B cell (primary cell): ENCODE measurements around the gene ARHGAP6.

Source experiments
- EZH2 ChIP-seq: IDR thresholded peaks from 2 replicates; pipeline ENCODE4 v1.6.1; 2012; ENCODE audit warnings: borderline replicate concordance, low read depth, mild to moderate bottlenecking, moderate library complexity, low read length; ENCODE audit not compliant: insufficient read depth, poor library complexity, severe bottlenecking
- TF ChIP-seq, protein P1 (sequence below): fragments of 200-600 bp; IDR thresholded peaks from one replicate; pipeline ENCODE4 v1.8.0; 2022; ENCODE audit warnings: antibody characterized with exemption, mild to moderate bottlenecking

DNA sequence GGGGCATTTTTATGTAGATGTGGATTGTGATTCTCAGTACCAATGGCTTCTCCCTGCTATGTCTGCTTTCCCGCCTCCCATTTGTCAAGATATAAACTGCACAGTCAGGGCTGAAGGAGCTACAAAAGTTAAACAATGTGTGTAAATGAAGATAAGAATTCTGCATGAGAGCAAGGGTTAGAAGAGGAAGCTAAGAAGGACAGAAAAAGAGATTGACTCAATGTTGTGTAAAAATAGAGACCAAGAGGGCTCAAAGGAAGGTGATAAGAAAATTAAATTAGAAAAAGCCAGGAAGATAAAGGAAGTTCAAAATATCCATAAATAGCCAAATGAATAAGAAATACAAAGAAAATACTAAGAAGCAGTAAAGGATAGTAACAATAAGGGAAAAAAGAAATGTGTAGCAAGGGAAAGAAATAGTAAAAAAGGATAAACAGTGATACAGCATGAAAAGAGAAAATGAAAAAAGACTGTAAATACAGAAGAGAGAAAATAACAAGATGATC, 290.1 kb downstream of the ARHGAP6 start:
- TF ChIP-seq, protein P1, sequence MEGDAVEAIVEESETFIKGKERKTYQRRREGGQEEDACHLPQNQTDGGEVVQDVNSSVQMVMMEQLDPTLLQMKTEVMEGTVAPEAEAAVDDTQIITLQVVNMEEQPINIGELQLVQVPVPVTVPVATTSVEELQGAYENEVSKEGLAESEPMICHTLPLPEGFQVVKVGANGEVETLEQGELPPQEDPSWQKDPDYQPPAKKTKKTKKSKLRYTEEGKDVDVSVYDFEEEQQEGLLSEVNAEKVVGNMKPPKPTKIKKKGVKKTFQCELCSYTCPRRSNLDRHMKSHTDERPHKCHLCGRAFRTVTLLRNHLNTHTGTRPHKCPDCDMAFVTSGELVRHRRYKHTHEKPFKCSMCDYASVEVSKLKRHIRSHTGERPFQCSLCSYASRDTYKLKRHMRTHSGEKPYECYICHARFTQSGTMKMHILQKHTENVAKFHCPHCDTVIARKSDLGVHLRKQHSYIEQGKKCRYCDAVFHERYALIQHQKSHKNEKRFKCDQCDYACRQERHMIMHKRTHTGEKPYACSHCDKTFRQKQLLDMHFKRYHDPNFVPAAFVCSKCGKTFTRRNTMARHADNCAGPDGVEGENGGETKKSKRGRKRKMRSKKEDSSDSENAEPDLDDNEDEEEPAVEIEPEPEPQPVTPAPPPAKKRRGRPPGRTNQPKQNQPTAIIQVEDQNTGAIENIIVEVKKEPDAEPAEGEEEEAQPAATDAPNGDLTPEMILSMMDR = no peak
- TF ChIP-seq EZH2 = no peak
